GM06990 (cell line): Measurements from ENCODE around the gene PTCHD1.

Experiments
- DNase-seq: peaks from one replicate; pipeline ENCODE4 v3.0.0-alpha.2; 2011; ENCODE audit not compliant: insufficient read length; ENCODE audit errors: extremely low read depth
- H3K27me3 ChIP-seq: replicated peaks from 2 replicates; pipeline ENCODE4 v1.6.0; 2011; ENCODE audit warnings: low read length; ENCODE audit not compliant: control insufficient read depth, insufficient read depth
- H3K36me3 ChIP-seq: 2 replicates; pipeline ENCODE4 v1.5.1; 2011; ENCODE audit warnings: low read length; ENCODE audit not compliant: control insufficient read depth, insufficient read depth
- H3K4me3 ChIP-seq: replicated peaks from 2 replicates; pipeline ENCODE4 v1.5.1; 2011; ENCODE audit warnings: low read depth, mild to moderate bottlenecking, control low read depth, low read length
- TF ChIP-seq, protein P1 (sequence below): IDR thresholded peaks from 2 replicates; pipeline ENCODE4 v1.5.1; 2011; ENCODE audit warnings: low read length, control low read depth, mild to moderate bottlenecking, inconsistent platforms; ENCODE audit not compliant: insufficient read depth, poor library complexity, severe bottlenecking

The PTCHD1 gene

DNA sequence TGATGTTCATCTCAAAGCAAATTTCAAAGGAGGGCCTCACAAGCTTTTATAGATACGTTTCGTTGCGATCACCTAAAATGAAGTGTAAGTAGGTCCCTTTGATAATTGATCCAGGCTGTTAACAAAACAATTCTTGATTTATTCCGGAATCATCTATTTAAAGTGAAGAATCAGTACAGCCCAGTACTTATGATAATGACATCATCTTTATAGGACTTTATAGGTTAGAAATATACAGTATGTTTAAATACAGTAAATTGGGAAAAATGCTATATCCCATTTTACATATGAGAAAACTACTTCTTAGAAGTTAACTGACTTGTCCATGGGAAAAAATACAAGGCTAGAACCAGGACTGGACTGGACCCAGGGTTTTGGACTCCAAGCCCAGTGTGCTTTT lies 3.7 kb downstream of the PTCHD1 start:
- Histone ChIP-seq H3K27me3 (no peaks in the 10 kb centered on the region), H3K4me3 (no peak overlapping the region), H3K36me3 (no peaks in the 10 kb centered on the region)
- DNase-seq = no peak
- TF ChIP-seq, protein P1, sequence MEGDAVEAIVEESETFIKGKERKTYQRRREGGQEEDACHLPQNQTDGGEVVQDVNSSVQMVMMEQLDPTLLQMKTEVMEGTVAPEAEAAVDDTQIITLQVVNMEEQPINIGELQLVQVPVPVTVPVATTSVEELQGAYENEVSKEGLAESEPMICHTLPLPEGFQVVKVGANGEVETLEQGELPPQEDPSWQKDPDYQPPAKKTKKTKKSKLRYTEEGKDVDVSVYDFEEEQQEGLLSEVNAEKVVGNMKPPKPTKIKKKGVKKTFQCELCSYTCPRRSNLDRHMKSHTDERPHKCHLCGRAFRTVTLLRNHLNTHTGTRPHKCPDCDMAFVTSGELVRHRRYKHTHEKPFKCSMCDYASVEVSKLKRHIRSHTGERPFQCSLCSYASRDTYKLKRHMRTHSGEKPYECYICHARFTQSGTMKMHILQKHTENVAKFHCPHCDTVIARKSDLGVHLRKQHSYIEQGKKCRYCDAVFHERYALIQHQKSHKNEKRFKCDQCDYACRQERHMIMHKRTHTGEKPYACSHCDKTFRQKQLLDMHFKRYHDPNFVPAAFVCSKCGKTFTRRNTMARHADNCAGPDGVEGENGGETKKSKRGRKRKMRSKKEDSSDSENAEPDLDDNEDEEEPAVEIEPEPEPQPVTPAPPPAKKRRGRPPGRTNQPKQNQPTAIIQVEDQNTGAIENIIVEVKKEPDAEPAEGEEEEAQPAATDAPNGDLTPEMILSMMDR = no peak

DNA sequence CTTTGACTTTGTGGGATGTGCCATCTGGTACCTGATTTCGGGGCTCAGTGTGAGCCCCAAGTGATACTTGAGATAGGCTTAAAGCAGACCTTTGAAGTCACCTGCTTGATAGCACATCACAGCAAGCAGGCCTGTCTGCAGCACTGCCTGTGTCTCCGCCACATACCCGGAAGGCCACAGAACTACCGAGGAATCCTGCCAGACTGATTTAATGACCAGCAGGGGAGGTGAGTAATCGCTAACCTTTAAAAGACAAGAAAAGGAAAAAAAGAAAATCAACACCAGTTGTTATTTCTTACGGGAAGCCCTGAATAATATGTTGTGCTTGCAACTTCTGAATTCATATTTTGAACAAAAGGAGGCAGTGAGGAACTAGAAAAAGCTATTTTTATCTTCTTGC lies 6.8 kb downstream of the PTCHD1 start:
- Histone ChIP-seq H3K4me3 (no peak overlapping the region), H3K36me3 (no peaks in the 10 kb centered on the region), H3K27me3 (no peaks in the 10 kb centered on the region)
- TF ChIP-seq, protein P1 = no peak
- no peak for DNase-seq

DNA sequence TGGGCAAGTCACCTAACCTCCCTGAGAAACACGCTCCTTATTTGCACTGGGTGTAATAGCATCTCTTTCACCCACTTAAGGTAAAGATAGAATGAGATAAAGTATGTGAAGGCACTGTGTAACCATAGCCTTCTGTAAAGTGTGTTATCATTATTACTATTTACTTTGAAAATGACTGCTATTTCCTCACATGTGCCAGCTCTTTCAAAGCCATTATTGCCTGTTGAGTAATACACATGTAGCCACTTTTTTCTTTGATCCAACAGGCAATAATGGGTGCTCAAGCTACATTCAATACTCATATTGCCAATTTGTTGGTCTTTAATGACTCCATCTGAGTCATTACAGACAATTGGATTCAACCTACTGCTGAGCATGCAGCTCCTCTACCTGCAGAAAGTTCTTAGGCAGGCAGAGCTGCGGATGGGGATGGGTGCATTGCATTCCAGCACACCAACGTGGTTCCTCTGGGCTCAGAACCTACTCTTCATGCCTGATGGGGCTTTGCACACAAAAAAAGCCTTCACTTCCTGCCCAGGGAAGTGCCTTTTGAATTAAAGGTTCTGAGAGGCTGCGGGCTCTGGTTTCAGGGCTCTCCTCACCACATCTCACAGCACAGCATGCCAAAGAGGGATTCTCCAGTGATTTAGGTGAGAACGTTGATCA lies 9.7 kb downstream of the PTCHD1 start:
- TF ChIP-seq, protein P1 = no peak
- Histone ChIP-seq H3K27me3 (no peaks in the 10 kb centered on the region), H3K4me3 (no peak overlapping the region), H3K36me3 (no peaks in the 10 kb centered on the region)
- DNase-seq = no peak

DNA sequence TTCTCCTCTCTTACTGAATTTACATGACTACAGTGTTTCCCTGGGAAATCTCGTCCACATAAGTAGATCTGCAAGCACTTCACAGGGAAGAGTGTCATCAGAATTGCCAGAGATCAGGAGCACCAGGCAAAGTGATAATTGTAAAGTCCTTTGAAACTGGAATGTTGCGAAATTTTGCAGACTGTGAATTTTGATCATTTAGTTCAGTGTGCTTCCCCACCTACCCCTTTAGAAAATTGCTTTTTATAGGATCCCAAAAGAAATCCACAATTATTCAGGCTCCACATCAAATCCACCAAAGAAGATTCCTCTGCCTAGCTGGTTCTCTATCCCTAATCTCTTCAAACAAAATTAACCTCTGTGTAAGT lies 10.2 kb downstream of the PTCHD1 start:
- Histone ChIP-seq H3K27me3 (no peaks in the 10 kb centered on the region), H3K36me3 (no peaks in the 10 kb centered on the region), H3K4me3 (no peak overlapping the region)
- no peak for DNase-seq
- TF ChIP-seq, protein P1 = no peak

DNA sequence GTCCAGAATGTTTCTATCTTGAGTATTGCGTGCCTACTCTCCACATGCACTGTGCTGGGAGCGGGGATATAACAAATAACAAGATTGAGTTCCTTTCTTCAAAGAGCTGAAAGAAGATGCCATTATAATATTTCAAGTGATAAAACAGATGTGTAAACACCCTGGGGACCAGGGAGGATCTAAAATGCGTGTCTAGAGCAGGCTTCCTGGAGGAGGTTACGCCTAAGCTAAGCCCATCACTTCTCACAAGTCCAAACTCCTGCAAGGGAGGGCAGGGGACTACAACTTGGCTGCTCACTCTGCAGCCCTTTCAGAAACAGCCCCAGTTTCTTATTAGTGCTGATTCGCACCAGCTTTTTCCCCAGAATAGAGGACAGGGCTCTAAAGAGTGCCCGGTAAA lies 21.5 kb downstream of the PTCHD1 start:
- no peak for DNase-seq
- no peaks in the 10 kb centered on the region; the same call in 1 of the 2 replicates for H3K27me3 ChIP-seq
- no peak overlapping the region for H3K4me3 ChIP-seq
- TF ChIP-seq, protein P1 = no peak
- H3K36me3 ChIP-seq = no peaks in the 10 kb centered on the region

DNA sequence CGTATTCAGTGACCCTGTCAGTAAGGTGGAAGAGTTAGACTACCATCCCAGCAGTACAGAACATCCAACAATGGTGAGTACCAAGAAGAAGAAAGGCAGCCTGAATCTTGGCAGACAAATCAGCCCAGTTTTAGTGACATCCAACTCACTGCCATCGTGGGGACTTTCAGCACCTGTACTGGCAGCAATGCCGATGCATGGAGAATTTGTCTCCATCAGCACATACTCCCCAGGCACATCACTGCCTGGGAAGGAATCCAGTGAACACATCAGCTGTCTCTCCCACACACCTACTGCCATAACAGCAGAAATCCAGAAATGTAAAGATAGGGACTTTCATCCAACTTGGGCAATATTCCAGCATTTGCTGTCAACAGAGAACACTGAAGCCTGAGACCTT lies 29.8 kb downstream of the PTCHD1 start:
- TF ChIP-seq, protein P1 = no peak
- Histone ChIP-seq H3K36me3 (no peaks in the 10 kb centered on the region), H3K4me3 (no peak overlapping the region), H3K27me3 (no peaks in the 10 kb centered on the region)
- no peak for DNase-seq
